Measurements from ENCODE around the gene RAPGEFL1. TPM values are rescaled to one million over a fixed set of nuclear protein-coding genes. Genes with fewer than 3 reads are reported as not detected.

Gene RAPGEFL1
- total and polyA plus RNA-seq, 2 donors (not counting 3 experiments of a cell fraction or from before 2014, with no cell fraction given): 8.6 to 11.8 TPM

DNA sequence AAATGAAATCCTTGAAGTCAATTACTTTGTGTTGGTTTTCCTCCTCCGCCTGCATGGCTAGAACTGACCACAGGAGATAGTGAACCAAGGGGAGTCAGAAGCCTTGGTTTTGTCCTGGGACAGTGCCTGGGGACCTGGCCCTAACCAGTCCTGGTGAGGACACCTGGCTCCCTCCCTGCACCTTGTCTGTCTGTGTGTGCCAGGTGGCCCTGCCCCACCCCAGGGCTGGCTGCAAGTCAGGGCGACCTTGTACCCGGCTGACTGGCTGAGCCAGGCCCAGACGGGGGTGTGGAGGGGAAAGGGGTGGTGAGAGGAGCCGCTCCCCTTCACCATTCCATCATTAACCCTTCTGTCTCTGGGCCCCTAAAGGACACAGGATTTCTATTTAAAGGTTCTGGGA is 3.4 kb downstream of the RAPGEFL1 start:
- Histone ChIP-seq H3K4me3 (replicated peaks in 1 of 3; ENCODE audit: insufficient read depth in 1 of 3, low read depth in 1 of 3, low read length in 3 of 3) (no peak overlapping the region), H3K27me3 (ENCODE audit: control insufficient read depth in 2 of 2, insufficient read depth in 2 of 2, low read length in 2 of 2) (no peaks in the 10 kb centered on the region), H3K27ac (ENCODE audit: insufficient read depth, low read depth, low read length) (no peak overlapping the region), H2AFZ (ENCODE audit: low read depth, low read length) (no peak overlapping the region), H4K20me1 (replicated peaks; ENCODE audit: control insufficient read depth, extremely low read depth, insufficient read depth, low read length) (no peaks in the 10 kb centered on the region), H3K4me2 (ENCODE audit: insufficient read depth, low read length) (no peak overlapping the region), H3K36me3 (ENCODE audit: control insufficient read depth in 2 of 2, extremely low read depth in 1 of 2, insufficient read depth in 2 of 2, low read length in 2 of 2) (peaks cover 0 to 10% of the 10 kb centered on the region in 2 experiments), H3K9me3 (replicated peaks; ENCODE audit: control insufficient read depth, insufficient read depth, low read length) (no peaks in the 10 kb centered on the region), H3K4me1 (ENCODE audit: control insufficient read depth, extremely low read depth, insufficient read depth, low read length) (peaks cover 3% of the 10 kb centered on the region), H3K9me1 (replicated peaks; ENCODE audit: control insufficient read depth, extremely low read depth, insufficient read depth, low read length) (no peaks in the 10 kb centered on the region), H3K79me2 (ENCODE audit: control insufficient read depth, insufficient read depth, low read length) (no peaks in the 10 kb centered on the region), H3K9ac (replicated peaks; ENCODE audit: extremely low read depth, insufficient read depth, low read length) (no peak overlapping the region)
- FAIRE-seq: no peak
- dilution Hi-C loops (cut with MboI; ENCODE audit: extremely low pct_ligation_motif_present, low sequenced_read_pairs): no loop called here
- no peak for DNase-seq (ENCODE audit: low read depth, low spot score)
- no peak for TF ChIP-seq EZH2 (IDR thresholded peaks at IDR 0.05; ENCODE audit: borderline replicate concordance, low read depth, low read length, severe bottlenecking)
- TF ChIP-seq, protein P1, sequence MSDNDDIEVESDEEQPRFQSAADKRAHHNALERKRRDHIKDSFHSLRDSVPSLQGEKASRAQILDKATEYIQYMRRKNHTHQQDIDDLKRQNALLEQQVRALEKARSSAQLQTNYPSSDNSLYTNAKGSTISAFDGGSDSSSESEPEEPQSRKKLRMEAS (IDR thresholded peaks at IDR 0.05; ENCODE audit: insufficient read depth, insufficient read length): no peak
- no peak for TF ChIP-seq GATA2 (IDR thresholded peaks at IDR 0.05; ENCODE audit: insufficient read depth, insufficient read length, low read depth, low read length)
- no peak for TF ChIP-seq POLR2AphosphoS5 (IDR thresholded peaks at IDR 0.05; ENCODE audit: insufficient read depth, low read depth, low read length)
- no peak for TF ChIP-seq FOS (IDR thresholded peaks at IDR 0.05; ENCODE audit: borderline replicate concordance, insufficient read depth, low read length)
- no peak for TF ChIP-seq MYC (IDR thresholded peaks at IDR 0.05; ENCODE audit: low read depth, low read length)
- TF ChIP-seq POLR2A (IDR thresholded peaks at IDR 0.05; ENCODE audit: low read depth, low read length): no peak
- TF ChIP-seq JUN (IDR thresholded peaks at IDR 0.05; ENCODE audit: borderline replicate concordance, insufficient read depth, insufficient read length, low read depth): no peak
- TF ChIP-seq, protein P2, sequence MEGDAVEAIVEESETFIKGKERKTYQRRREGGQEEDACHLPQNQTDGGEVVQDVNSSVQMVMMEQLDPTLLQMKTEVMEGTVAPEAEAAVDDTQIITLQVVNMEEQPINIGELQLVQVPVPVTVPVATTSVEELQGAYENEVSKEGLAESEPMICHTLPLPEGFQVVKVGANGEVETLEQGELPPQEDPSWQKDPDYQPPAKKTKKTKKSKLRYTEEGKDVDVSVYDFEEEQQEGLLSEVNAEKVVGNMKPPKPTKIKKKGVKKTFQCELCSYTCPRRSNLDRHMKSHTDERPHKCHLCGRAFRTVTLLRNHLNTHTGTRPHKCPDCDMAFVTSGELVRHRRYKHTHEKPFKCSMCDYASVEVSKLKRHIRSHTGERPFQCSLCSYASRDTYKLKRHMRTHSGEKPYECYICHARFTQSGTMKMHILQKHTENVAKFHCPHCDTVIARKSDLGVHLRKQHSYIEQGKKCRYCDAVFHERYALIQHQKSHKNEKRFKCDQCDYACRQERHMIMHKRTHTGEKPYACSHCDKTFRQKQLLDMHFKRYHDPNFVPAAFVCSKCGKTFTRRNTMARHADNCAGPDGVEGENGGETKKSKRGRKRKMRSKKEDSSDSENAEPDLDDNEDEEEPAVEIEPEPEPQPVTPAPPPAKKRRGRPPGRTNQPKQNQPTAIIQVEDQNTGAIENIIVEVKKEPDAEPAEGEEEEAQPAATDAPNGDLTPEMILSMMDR (IDR thresholded peaks at IDR 0.05; ENCODE audit: extremely low read depth in 1 of 2, insufficient read depth in 1 of 2, low read depth in 1 of 2, low read length in 2 of 2): no peak
- intact Hi-C loops (cut with micrococcal nuclease): no loop called here
- ChIA-PET CTCF (interaction anchor here (1.1 to 1.7 kb wide), 4 partner anchors 9 to 67 kb away, joined by 4 to 18 read pairs (median 8); no protein-coding TSS in a partner anchor), POLR2A (no interaction called here)
- BruUV-seq (replicated peaks): no TSS peak

Data from endothelial cell of umbilical vein (primary cell).